Common myeloid progenitor, CD34-positive (primary cell): ENCODE measurements around the gene PHB1.

ENCODE experiments used
- CTCF ChIA-PET: fragments of 350-600 bp; sonication (Branson Sonifier 250); formaldehyde crosslinking; loops from one replicate; lab custom pipeline; 2021; ENCODE audit warnings: antibody characterized with exemption; lab: Charles Lee
- POLR2A ChIA-PET: fragments of 350-600 bp; sonication (Branson Sonifier 250); formaldehyde crosslinking; loops from one replicate; lab custom pipeline; 2021; ENCODE audit warnings: antibody characterized with exemption; lab: Charles Lee
- DNase-seq, 3 donors: peaks; one replicate each; pipeline versions ENCODE4 v3.0.0 to v3.0.0-alpha.2; 2013
- H3K27ac ChIP-seq, 2 experiments: 1 replicate in 1 of 2; 2 replicates in 1 of 2; pipeline ENCODE4 v1.7.0; 2013; ENCODE audit warnings: inconsistent platforms in 2 of 2, low read length in 2 of 2, mild to moderate bottlenecking in 2 of 2, low read depth in 1 of 2, moderate library complexity in 1 of 2; ENCODE audit not compliant: severe bottlenecking in 2 of 2, insufficient read depth in 1 of 2, poor library complexity in 1 of 2
- H3K27me3 ChIP-seq, 5 experiments: replicated peaks in 2 of 5; 1 replicate in 3 of 5; 2 replicates in 2 of 5; pipeline versions ENCODE4 v1.6.1 to v1.7.0; 2013; ENCODE audit warnings: low read length in 4 of 5, mild to moderate bottlenecking in 2 of 5, moderate library complexity in 2 of 5, inconsistent platforms in 1 of 5; ENCODE audit not compliant: insufficient read depth in 5 of 5, control insufficient read depth in 4 of 5
- H3K36me3 ChIP-seq, 4 experiments: 1 replicate in 2 of 4; 2 replicates in 2 of 4; pipeline versions ENCODE4 v1.6.1 to v1.7.0; 2013; ENCODE audit warnings: low read length in 3 of 4, control low read depth in 1 of 4, mild to moderate bottlenecking in 1 of 4; ENCODE audit not compliant: control insufficient read depth in 4 of 4, insufficient read depth in 4 of 4
- H3K4me1 ChIP-seq, 4 experiments: 1 replicate in 3 of 4; 2 replicates in 1 of 4; pipeline versions ENCODE4 v1.6.1 to v1.7.1; 2013; ENCODE audit warnings: low read length in 3 of 4, mild to moderate bottlenecking in 3 of 4, control low read depth in 1 of 4, inconsistent platforms in 1 of 4, moderate library complexity in 1 of 4; ENCODE audit not compliant: control insufficient read depth in 4 of 4, insufficient read depth in 4 of 4; ENCODE audit errors: control extremely low read depth in 1 of 4
- H3K4me3 ChIP-seq, 7 experiments: 1 replicate in 4 of 7; 2 replicates in 3 of 7; pipeline versions ENCODE4 v1.5.1 to v1.7.0; 2013; ENCODE audit warnings: mild to moderate bottlenecking in 7 of 7, low read length in 6 of 7, moderate library complexity in 6 of 7, inconsistent platforms in 2 of 7, low read depth in 2 of 7, control low read depth in 1 of 7; ENCODE audit not compliant: insufficient read depth in 4 of 7, control insufficient read depth in 1 of 7; ENCODE audit errors: extremely low read depth in 1 of 7
- H3K9me3 ChIP-seq, 5 experiments: 1 replicate in 4 of 5; 2 replicates in 1 of 5; pipeline versions ENCODE4 v1.6.1 to v1.7.1; 2013; ENCODE audit warnings: low read length in 4 of 5, mild to moderate bottlenecking in 2 of 5, inconsistent platforms in 1 of 5, low read depth in 1 of 5, moderate library complexity in 1 of 5; ENCODE audit not compliant: control insufficient read depth in 4 of 5, insufficient read depth in 2 of 5; ENCODE audit errors: control extremely low read depth in 1 of 5
- WGBS: methylation state at CpG from one replicate; pipeline ENCODE4 v1.1.5; 2013; ENCODE audit not compliant: insufficient coverage; 5-methylcytosine and 5-hydroxymethylcytosine counted together

Gene PHB1

DNA sequence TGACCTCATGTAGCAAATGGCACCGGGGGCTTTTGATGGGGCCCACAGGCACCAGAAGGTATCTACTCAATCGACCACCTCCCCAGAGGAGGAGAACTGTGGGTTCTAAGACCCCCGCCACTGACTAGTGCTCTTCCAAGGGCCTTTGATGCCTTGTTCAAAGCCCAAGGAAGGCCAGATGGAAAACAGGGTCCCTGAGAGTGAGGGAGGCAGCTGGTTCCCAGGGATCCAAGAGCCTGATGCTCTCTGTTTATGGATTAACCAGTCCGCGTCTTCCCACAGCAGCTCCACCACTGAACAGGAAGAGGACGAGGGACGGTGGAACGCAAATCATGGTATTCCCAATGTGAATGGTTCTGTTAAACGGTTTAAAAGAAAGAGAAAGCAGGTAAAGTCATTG, 7.6 kb downstream of the PHB1 start:
- no peaks in the 10 kb centered on the region for H3K9me3 ChIP-seq
- CTCF ChIA-PET: interaction anchor here (0.9 to 11.2 kb wide), 21 partner anchors 8 to 161 kb away, joined by 3 to 168 read pairs (median 5); partner anchors contain the start of gene NGFR
- WGBS: 93% methylated on average over 7 of the region's 9 CpGs
- H3K4me3 ChIP-seq: no peak overlapping the region
- DNase-seq: no peak
- peaks cover 6 to 70% (median 41%) of the 10 kb centered on the region in 4 experiments for H3K36me3 ChIP-seq
- POLR2A ChIA-PET: interaction anchor here (0.6 kb wide), 1 partner anchor 150 kb away, joined by 3 read pairs; no protein-coding TSS in a partner anchor
- H3K27ac ChIP-seq: no peak overlapping the region
- H3K4me1 ChIP-seq: peaks cover 6 to 72% (median 66%) of the 10 kb centered on the region in 4 experiments
- H3K27me3 ChIP-seq: no peaks in the 10 kb centered on the region

- WGBS: 90% methylated on average over 4 of the region's 9 CpGs
- POLR2A ChIA-PET: no interaction called here
- Histone ChIP-seq H3K4me1 (peaks cover 8 to 77% (median 71%) of the 10 kb centered on the region in 4 experiments), H3K27me3 (no peaks in the 10 kb centered on the region), H3K4me3 (no peak overlapping the region), H3K36me3 (peaks cover 5 to 66% (median 35%) of the 10 kb centered on the region in 4 experiments), H3K9me3 (no peaks in the 10 kb centered on the region), H3K27ac (no peak overlapping the region)
- CTCF ChIA-PET: interaction anchor here (1.1 to 11.2 kb wide), 11 partner anchors 10 to 159 kb away, joined by 3 to 168 read pairs (median 10); no protein-coding TSS in a partner anchor
- no peak for DNase-seq
Observed at GRCh38 chr17:49406421-49407061, 8.1 kb downstream of the PHB1 start.

GRCh38 chr17:49404906-49405305, 9.8 kb downstream of the PHB1 start:
- ChIA-PET POLR2A (no interaction called here), CTCF (interaction anchor here (0.6 to 11.2 kb wide), 6 partner anchors 8 to 182 kb away, joined by 3 to 168 read pairs (median 11); no protein-coding TSS in a partner anchor)
- Histone ChIP-seq H3K4me3 (no peak overlapping the region), H3K4me1 (peaks cover 8 to 74% (median 69%) of the 10 kb centered on the region in 4 experiments), H3K27me3 (no peaks in the 10 kb centered on the region), H3K9me3 (no peaks in the 10 kb centered on the region), H3K27ac (no peak overlapping the region), H3K36me3 (peaks cover 0 to 53% (median 23%) of the 10 kb centered on the region in 4 experiments)
- DNase-seq: no peak
- 96% methylated on average over 10 of the region's 14 CpGs for WGBS

- CTCF ChIA-PET: interaction anchor here (0.6 to 11.2 kb wide), 5 partner anchors 31 to 182 kb away, joined by 3 to 168 read pairs (median 3); no protein-coding TSS in a partner anchor
- peak; percentile 54 to 98 (median 96) for DNase-seq
- H3K27ac ChIP-seq: peak overlapping the region in 1 of 2 experiments; percentile 65
- no peaks in the 10 kb centered on the region for H3K27me3 ChIP-seq
- POLR2A ChIA-PET: no interaction called here
- no peaks in the 10 kb centered on the region for H3K9me3 ChIP-seq
- H3K4me3 ChIP-seq: peak overlapping the region in 1 of 7 experiments; percentile 26
- peaks cover 8 to 68% (median 63%) of the 10 kb centered on the region in 4 experiments for H3K4me1 ChIP-seq
- 0% methylated on average over 8 of the region's 12 CpGs for WGBS
- peaks cover 0 to 51% (median 23%) of the 10 kb centered on the region in 4 experiments for H3K36me3 ChIP-seq
Observed at GRCh38 chr17:49404361-49404760, 10.3 kb downstream of the PHB1 start.

- Histone ChIP-seq H3K4me3 (peak overlapping the region in 6 of 7 experiments; percentile 2 to 26 (median 7)), H3K27ac (peak overlapping the region in 1 of 2 experiments; percentile 65), H3K4me1 (peaks cover 8 to 62% (median 57%) of the 10 kb centered on the region in 4 experiments), H3K9me3 (no peaks in the 10 kb centered on the region), H3K36me3 (peaks cover 0 to 44% (median 22%) of the 10 kb centered on the region in 4 experiments), H3K27me3 (no peaks in the 10 kb centered on the region)
- ChIA-PET POLR2A (interaction anchor here (0.6 kb wide), 1 partner anchor 1139 kb away, joined by 4 read pairs; no protein-coding TSS in a partner anchor), CTCF (interaction anchor here (0.9 to 11.2 kb wide), 4 partner anchors 10 to 181 kb away, joined by 3 to 168 read pairs (median 50); no protein-coding TSS in a partner anchor)
- peak; percentile 48 to 88 (median 82) for DNase-seq
- WGBS: 0% methylated on average over 6 of the region's 10 CpGs
Observed at GRCh38 chr17:49403514-49404289, 11.0 kb downstream of the PHB1 start.

DNA sequence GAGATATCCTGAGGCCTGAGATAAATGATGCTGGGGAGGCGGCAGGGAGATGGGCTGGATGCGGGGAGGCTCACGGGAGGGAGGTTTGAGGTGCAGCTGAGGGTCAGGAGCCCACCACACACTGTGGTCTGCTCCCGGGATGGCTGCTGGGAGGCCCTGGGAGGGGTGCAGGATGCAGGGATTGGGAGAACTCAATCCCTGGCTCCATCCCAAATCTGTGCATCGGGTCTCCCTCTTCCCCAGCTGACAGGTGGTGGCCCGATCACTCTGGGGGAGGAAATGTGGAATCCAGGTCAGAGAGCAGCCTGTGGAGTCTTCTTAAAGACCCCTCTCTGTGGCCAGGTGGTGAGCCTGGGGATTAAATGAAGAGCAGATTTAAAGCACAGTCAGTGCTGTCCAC, 12.0 kb downstream of the PHB1 start:
- Histone ChIP-seq H3K4me1 (peaks cover 8 to 52% (median 47%) of the 10 kb centered on the region in 4 experiments), H3K9me3 (no peaks in the 10 kb centered on the region), H3K27ac (no peak overlapping the region), H3K4me3 (peak overlapping the region in 1 of 7 experiments; percentile 1), H3K27me3 (no peaks in the 10 kb centered on the region), H3K36me3 (peaks cover 0 to 37% (median 22%) of the 10 kb centered on the region in 4 experiments)
- ChIA-PET POLR2A (no interaction called here), CTCF (interaction anchor here (1.5 kb wide), 2 partner anchors 9 to 14 kb away, joined by 4 read pairs; no protein-coding TSS in a partner anchor)
- no peak for DNase-seq
- 92% methylated on average over 4 of the region's 6 CpGs for WGBS
